ENCODE data around the gene TRIOBP.
A peak's percentile ranks its signal among the peaks of the same experiment; 100 is the strongest.

TRIOBP gene

DNA sequence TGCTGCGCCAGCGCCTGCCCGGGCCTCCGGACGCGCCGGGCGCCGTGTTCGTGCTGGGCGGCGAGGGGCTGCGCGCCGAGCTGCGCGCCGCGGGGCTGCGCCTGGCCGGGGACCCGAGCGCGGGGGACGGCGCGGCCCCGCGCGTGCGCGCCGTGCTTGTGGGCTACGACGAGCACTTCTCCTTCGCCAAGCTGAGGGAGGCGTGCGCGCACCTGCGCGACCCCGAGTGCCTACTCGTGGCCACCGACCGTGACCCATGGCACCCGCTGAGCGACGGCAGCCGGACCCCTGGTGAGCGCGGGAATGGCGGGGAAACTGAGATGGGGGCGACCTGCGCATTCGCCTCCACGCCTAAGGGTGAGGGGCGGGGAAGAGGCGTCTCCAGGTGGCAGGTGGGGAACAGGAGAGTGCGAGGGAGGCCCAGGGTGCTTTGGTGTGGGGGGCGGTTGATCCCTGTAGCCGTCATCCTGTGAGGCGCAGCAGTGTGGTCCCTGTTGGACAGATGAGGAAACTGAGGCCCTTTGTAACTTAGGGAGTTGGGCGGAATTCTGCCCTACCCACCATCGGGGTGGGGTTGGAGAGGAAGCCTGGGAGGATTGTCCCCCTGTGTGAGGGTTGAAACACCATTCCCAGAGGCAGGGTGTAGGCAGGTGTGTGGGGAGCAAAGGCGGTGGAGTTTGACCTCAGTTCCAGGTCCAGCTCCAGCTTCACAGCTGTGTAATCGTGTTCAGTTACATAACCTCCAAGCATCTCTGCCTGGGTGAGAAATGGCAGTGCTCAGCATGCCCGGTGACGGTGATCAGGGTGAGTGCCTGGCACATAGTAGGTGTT, 37.6 kb upstream of the TRIOBP start (continued):
- TF ChIP-seq, protein P1, sequence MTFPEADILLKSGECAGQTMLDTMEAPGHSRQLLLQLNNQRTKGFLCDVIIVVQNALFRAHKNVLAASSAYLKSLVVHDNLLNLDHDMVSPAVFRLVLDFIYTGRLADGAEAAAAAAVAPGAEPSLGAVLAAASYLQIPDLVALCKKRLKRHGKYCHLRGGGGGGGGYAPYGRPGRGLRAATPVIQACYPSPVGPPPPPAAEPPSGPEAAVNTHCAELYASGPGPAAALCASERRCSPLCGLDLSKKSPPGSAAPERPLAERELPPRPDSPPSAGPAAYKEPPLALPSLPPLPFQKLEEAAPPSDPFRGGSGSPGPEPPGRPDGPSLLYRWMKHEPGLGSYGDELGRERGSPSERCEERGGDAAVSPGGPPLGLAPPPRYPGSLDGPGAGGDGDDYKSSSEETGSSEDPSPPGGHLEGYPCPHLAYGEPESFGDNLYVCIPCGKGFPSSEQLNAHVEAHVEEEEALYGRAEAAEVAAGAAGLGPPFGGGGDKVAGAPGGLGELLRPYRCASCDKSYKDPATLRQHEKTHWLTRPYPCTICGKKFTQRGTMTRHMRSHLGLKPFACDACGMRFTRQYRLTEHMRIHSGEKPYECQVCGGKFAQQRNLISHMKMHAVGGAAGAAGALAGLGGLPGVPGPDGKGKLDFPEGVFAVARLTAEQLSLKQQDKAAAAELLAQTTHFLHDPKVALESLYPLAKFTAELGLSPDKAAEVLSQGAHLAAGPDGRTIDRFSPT (tag by site-specific recombination; IDR thresholded peaks at IDR 0.05): peak; percentile 60; the same call in 1 of the 2 replicates
- no peak for TF ChIP-seq ZNF311 (tag by site-specific recombination; IDR thresholded peaks at IDR 0.05; ENCODE audit: borderline replicate concordance)
- no peak for TF ChIP-seq ZNF133 (tag by site-specific recombination; IDR thresholded peaks at IDR 0.05)
- no peak for TF ChIP-seq ZNF248 (tag by site-specific recombination; IDR thresholded peaks at IDR 0.05)
- no peak for TF ChIP-seq ZNF138 (tag by site-specific recombination; IDR thresholded peaks at IDR 0.05; ENCODE audit: borderline replicate concordance)
- no peak for TF ChIP-seq TCF7L2 (IDR thresholded peaks at IDR 0.05; ENCODE audit: borderline replicate concordance, low read depth, low read length)
- TF ChIP-seq, protein P2, sequence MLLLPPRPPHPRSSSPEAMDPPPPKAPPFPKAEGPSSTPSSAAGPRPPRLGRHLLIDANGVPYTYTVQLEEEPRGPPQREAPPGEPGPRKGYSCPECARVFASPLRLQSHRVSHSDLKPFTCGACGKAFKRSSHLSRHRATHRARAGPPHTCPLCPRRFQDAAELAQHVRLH (tag by site-specific recombination; IDR thresholded peaks at IDR 0.05): no peak
- TF ChIP-seq ZNF747 (tag by site-specific recombination; IDR thresholded peaks at IDR 0.05): no peak
- no peak for TF ChIP-seq ZNF155 (tag by site-specific recombination; IDR thresholded peaks at IDR 0.05)
- 0 out of 2 replicates have a peak, but pooled peaks have one; percentile 13 for TF ChIP-seq SP7 (tag by site-specific recombination; IDR thresholded peaks at IDR 0.05)
- TF ChIP-seq, protein P3, sequence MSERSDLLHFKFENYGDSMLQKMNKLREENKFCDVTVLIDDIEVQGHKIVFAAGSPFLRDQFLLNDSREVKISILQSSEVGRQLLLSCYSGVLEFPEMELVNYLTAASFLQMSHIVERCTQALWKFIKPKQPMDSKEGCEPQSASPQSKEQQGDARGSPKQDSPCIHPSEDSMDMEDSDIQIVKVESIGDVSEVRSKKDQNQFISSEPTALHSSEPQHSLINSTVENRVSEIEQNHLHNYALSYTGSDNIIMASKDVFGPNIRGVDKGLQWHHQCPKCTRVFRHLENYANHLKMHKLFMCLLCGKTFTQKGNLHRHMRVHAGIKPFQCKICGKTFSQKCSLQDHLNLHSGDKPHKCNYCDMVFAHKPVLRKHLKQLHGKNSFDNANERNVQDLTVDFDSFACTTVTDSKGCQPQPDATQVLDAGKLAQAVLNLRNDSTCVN (tag by site-specific recombination; optimal IDR thresholded peaks at IDR 0.05): peak; percentile 96
- TF ChIP-seq, protein P4, sequence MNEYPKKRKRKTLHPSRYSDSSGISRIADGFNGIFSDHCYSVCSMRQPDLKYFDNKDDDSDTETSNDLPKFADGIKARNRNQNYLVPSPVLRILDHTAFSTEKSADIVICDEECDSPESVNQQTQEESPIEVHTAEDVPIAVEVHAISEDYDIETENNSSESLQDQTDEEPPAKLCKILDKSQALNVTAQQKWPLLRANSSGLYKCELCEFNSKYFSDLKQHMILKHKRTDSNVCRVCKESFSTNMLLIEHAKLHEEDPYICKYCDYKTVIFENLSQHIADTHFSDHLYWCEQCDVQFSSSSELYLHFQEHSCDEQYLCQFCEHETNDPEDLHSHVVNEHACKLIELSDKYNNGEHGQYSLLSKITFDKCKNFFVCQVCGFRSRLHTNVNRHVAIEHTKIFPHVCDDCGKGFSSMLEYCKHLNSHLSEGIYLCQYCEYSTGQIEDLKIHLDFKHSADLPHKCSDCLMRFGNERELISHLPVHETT (tag by site-specific recombination; IDR thresholded peaks at IDR 0.05): no peak
- TF ChIP-seq, protein P5, sequence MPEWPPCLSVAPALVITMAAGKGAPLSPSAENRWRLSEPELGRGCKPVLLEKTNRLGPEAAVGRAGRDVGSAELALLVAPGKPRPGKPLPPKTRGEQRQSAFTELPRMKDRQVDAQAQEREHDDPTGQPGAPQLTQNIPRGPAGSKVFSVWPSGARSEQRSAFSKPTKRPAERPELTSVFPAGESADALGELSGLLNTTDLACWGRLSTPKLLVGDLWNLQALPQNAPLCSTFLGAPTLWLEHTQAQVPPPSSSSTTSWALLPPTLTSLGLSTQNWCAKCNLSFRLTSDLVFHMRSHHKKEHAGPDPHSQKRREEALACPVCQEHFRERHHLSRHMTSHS (tag by site-specific recombination; IDR thresholded peaks at IDR 0.05): no peak
- no peak for TF ChIP-seq ZNF214 (tag by site-specific recombination; IDR thresholded peaks at IDR 0.05; ENCODE audit: borderline replicate concordance)
- TF ChIP-seq, protein P6, sequence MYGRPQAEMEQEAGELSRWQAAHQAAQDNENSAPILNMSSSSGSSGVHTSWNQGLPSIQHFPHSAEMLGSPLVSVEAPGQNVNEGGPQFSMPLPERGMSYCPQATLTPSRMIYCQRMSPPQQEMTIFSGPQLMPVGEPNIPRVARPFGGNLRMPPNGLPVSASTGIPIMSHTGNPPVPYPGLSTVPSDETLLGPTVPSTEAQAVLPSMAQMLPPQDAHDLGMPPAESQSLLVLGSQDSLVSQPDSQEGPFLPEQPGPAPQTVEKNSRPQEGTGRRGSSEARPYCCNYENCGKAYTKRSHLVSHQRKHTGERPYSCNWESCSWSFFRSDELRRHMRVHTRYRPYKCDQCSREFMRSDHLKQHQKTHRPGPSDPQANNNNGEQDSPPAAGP (tag by site-specific recombination; IDR thresholded peaks at IDR 0.05): peak; percentile 60; the same call in 1 of the 2 replicates
- TF ChIP-seq, protein P7, sequence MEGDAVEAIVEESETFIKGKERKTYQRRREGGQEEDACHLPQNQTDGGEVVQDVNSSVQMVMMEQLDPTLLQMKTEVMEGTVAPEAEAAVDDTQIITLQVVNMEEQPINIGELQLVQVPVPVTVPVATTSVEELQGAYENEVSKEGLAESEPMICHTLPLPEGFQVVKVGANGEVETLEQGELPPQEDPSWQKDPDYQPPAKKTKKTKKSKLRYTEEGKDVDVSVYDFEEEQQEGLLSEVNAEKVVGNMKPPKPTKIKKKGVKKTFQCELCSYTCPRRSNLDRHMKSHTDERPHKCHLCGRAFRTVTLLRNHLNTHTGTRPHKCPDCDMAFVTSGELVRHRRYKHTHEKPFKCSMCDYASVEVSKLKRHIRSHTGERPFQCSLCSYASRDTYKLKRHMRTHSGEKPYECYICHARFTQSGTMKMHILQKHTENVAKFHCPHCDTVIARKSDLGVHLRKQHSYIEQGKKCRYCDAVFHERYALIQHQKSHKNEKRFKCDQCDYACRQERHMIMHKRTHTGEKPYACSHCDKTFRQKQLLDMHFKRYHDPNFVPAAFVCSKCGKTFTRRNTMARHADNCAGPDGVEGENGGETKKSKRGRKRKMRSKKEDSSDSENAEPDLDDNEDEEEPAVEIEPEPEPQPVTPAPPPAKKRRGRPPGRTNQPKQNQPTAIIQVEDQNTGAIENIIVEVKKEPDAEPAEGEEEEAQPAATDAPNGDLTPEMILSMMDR (tag by site-specific recombination; IDR thresholded peaks at IDR 0.05): 0 out of 2 replicates have a peak, but pooled peaks have one; percentile 17
- TF ChIP-seq, protein P8, sequence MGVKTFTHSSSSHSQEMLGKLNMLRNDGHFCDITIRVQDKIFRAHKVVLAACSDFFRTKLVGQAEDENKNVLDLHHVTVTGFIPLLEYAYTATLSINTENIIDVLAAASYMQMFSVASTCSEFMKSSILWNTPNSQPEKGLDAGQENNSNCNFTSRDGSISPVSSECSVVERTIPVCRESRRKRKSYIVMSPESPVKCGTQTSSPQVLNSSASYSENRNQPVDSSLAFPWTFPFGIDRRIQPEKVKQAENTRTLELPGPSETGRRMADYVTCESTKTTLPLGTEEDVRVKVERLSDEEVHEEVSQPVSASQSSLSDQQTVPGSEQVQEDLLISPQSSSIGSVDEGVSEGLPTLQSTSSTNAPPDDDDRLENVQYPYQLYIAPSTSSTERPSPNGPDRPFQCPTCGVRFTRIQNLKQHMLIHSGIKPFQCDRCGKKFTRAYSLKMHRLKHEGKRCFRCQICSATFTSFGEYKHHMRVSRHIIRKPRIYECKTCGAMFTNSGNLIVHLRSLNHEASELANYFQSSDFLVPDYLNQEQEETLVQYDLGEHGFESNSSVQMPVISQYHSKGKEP (tag by site-specific recombination; IDR thresholded peaks at IDR 0.05): no peak
- TF ChIP-seq ZIC2 (tag by site-specific recombination; IDR thresholded peaks at IDR 0.05): peak; percentile 89
- no peak for TF ChIP-seq ZNF473 (tag by site-specific recombination; IDR thresholded peaks at IDR 0.05)
- TF ChIP-seq, protein P9, sequence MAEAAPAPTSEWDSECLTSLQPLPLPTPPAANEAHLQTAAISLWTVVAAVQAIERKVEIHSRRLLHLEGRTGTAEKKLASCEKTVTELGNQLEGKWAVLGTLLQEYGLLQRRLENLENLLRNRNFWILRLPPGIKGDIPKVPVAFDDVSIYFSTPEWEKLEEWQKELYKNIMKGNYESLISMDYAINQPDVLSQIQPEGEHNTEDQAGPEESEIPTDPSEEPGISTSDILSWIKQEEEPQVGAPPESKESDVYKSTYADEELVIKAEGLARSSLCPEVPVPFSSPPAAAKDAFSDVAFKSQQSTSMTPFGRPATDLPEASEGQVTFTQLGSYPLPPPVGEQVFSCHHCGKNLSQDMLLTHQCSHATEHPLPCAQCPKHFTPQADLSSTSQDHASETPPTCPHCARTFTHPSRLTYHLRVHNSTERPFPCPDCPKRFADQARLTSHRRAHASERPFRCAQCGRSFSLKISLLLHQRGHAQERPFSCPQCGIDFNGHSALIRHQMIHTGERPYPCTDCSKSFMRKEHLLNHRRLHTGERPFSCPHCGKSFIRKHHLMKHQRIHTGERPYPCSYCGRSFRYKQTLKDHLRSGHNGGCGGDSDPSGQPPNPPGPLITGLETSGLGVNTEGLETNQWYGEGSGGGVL (tag by site-specific recombination; IDR thresholded peaks at IDR 0.05): no peak
- TF ChIP-seq KLF9 (tag by site-specific recombination; IDR thresholded peaks at IDR 0.05; ENCODE audit: low read depth): peak; percentile 48; the same call in 1 of the 2 replicates
- no peak for TF ChIP-seq ZNF785 (tag by site-specific recombination; IDR thresholded peaks at IDR 0.05)
- no peak for TF ChIP-seq IKZF3 (tag by site-specific recombination; IDR thresholded peaks at IDR 0.05)
- no peak for TF ChIP-seq ZNF394 (tag by site-specific recombination; IDR thresholded peaks at IDR 0.05; ENCODE audit: borderline replicate concordance)
- TF ChIP-seq ZNF768 (tag by site-specific recombination; IDR thresholded peaks at IDR 0.05): no peak
- no peak for TF ChIP-seq MYNN (tag by site-specific recombination; IDR thresholded peaks at IDR 0.05; ENCODE audit: borderline replicate concordance)

Measured in HEK293 (cell line).